GM19239 (cell line): Measurements from ENCODE around the gene PUS1.

Source experiments
- DNase-seq: peaks from one replicate; pipeline ENCODE4 v3.0.0; 2011; ENCODE audit warnings: low spot score; ENCODE audit not compliant: insufficient read length
- FAIRE-seq: peaks from 2 replicates; lab custom pipeline; 2011; peaks lifted over from hg19 to GRCh38; lab: Jason Lieb, UNC

The PUS1 gene

GRCh38 chr12:131986910-131987309, 57.8 kb downstream of the PUS1 start:
- FAIRE-seq = no peak
- DNase-seq = no peak

- FAIRE-seq (no peak), DNase-seq (no peak)
Observed at GRCh38 chr12:131987552-131987951, 58.5 kb downstream of the PUS1 start.

GRCh38 chr12:131988054-131988796, 59.1 kb downstream of the PUS1 start:
- DNase-seq (no peak), FAIRE-seq (no peak)

GRCh38 chr12:131989021-131989420, 59.9 kb downstream of the PUS1 start:
- DNase-seq (no peak), FAIRE-seq (no peak)

GRCh38 chr12:131990066-131990979, 61.2 kb downstream of the PUS1 start:
- no peak for FAIRE-seq
- no peak for DNase-seq

GRCh38 chr12:131990980-131991305, 61.9 kb downstream of the PUS1 start:
- no peak for FAIRE-seq
- no peak for DNase-seq

GRCh38 chr12:131991816-131992430, 62.8 kb downstream of the PUS1 start:
- FAIRE-seq (no peak), DNase-seq (no peak)

GRCh38 chr12:131994589-131994988, 65.5 kb downstream of the PUS1 start:
- DNase-seq = peak; percentile 54
- peak; percentile 80 for FAIRE-seq
